Dedifferentiated amniotic fluid mesenchymal stem cell (primary cell): ENCODE data around the gene TSC22D2.

Source experiments
- DNase-seq: peaks from one replicate; pipeline ENCODE4 v3.0.0-alpha.2; 2016; ENCODE audit errors: extremely low spot score

Gene TSC22D2

DNA sequence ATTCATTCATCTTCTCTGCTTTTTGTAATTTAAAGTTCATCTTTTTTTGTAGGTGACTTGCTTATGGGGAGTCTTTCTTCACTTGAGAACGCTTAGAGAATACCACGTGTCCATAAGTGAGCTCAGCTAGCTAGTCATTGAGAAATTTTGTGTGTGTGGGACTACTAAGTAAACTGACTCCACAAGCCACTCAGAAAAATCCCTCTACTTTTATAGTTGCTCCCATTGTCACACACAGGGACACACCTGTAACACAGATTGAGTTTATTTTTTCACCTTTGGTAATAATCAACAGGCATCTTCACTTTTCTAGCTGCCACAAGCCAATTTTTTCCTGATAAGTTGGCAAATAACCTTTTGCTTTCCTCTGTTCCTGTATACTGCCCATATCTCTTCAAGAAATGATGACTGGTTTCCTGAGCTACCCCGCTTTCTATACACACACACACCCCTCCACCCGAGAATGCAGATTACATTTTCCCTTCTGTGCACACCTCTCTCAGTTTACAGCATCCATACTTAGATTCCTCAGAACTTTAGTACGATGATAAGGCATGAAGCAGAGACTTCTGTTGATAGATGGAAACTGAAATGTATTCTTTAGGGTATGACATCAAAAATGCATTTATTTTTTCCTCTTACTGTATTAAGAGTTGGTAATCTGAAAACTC is 4.6 kb downstream of the TSC22D2 start:
- DNase-seq, result peak; percentile 73

DNA sequence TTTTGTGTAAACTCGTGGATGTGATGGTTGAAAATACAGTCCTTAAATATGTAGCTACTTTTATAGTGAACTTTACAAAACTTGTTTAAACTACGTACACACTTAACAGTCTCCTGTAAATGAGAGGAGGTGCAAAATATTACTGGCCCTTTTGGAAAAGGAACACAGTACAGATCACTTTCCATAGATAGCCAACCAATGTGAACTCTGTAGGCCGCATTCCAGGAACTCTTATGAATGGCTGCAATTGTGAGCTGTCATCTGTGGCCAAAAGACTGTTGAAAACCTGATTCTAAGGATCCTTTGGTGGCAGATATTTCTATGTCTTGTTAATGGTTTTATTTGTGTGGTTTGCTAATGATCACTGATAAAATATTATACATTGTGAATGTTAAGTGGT is 6.2 kb downstream of the TSC22D2 start:
- no peak for DNase-seq

DNA sequence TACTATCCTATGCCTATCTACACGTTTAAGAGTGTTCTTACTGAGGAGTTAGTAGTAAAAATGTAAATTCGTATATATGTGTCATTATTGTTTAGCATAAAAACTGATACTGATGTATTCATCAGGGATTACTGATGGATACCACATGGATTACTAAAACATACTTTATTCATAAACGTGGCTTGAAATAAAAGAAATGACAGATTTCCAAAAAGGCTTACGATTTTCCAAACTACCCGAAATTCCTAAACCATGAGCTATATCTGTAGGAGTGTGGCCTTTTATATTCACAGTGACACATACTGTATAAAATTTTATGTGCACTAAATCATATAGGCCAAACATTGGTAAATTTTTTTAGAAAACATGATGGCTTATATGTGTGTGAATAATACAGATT is 6.9 kb downstream of the TSC22D2 start:
- peak; percentile 31 for DNase-seq

- DNase-seq, result no peak
Observed at GRCh38 chr3:150419076-150419868, 11.2 kb downstream of the TSC22D2 start.

DNA sequence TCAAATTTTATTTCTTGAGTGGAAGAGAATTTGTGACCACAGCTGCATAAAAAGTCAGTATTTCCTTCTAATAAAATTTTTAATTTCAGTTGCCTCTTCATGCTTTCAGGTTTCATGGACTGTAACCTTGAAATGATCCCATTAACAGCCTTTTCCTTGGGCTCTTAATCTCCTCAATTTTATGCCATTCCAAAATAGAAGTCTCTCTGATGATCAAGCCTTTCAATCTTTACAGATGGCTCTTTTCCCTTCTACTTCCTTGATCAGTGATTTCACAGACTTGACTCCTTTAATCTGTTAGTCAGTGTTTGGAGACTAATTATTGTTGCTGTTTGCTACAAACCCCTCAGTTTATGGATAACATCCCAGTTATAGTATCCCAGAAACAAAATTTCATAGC is 11.9 kb downstream of the TSC22D2 start:
- DNase-seq, result no peak

DNA sequence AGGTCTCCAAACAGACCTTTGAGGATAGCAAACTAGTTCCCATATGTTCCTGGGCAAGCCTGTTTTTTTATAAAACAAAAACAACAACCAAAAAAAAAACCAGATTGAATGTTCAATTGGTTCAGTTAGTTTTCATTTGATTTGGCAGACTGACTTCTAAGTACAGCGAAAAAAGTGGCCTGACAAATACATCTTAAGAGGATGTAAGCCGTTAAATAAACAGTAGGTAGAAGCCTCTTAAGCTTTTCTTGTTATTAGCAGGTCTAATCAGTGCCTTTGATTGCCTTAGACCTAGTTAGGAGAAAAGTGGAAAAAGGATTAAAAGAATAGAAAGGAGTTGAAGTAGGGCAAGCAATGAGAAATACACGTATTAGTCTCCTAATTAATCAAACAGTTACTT is 13.2 kb downstream of the TSC22D2 start:
- no peak for DNase-seq

DNA sequence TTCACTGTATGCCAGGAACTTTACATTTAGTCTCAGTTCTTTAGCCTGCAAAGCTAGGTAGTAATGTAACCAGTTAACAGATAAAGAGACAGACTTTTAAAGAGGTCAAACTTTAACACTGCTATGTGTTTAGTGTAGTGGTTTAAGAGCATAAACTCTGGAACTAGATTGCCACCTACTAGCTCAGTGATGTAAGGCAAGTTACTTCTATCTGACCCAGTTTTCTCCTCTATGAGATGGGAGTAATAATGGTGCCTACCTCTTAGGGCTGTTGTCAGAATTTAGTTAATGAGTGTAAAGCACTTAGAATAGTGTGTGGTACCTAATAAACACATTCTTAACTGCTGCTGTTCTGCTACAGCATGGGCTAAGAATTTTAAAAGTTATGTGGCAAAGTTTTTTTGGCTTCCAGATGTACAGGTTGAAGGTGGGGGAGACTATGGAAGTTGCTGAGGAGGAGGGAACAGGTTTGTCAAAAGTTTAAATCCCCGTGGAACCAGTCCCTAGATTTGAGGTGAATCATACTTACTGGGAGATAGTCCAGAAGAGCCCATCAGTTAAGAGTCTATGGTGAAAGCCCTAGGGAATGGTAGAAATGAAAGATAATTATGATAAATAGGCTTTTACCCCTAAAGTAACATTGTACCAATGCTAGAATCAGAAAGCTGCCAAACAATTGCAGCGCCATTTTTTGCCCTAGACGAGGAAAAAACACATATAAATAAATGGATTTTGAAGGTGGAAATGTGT is 13.9 kb downstream of the TSC22D2 start:
- DNase-seq, result no peak

GRCh38 chr3:150422907-150423306 is 14.8 kb downstream of the TSC22D2 start:
- no peak for DNase-seq

GRCh38 chr3:150423761-150424160 is 15.7 kb downstream of the TSC22D2 start:
- no peak for DNase-seq

GRCh38 chr3:150426292-150426691 is 18.2 kb downstream of the TSC22D2 start:
- DNase-seq, result no peak

DNA sequence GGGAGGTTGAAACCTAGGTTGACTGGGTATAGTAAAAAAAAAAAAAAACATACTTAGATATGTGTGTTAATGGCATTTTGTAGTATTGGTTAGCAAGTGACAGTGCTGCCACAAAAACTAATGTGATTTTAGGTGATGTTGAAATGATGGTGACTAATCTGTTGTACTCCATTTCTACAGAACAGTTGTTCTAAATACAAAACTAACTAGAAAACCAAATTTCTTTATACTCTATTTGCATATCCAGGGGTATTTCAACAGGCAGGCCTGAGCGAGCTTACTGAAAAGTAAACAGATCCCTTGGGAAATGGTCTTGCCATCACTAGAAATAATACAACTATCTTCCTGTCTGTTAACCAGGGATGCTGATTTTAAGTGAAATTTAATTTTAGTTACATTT is 20.5 kb downstream of the TSC22D2 start:
- DNase-seq, result no peak

GRCh38 chr3:150429767-150430671 is 21.9 kb downstream of the TSC22D2 start:
- DNase-seq, result no peak

DNA sequence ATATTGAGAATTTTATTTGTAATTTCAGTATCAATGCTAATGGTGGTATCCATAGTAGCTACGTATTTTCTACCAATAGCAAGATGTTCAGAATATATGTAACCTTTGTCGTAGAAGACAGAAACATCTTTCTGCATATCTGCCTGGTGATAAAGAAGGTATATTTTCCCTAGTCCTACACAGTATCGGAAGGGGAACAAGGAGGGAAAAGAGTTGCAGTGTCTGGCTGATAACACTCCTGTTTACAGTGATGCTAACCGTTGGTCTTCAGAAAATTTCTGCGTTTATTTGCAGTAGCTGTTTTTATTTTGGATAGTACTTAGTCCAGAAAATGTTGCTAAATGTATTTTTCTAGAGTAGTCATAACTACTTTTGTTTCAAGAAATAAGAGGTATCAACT is 25.2 kb downstream of the TSC22D2 start:
- DNase-seq, result no peak

- no peak for DNase-seq
Observed at GRCh38 chr3:150434234-150434633, 26.1 kb downstream of the TSC22D2 start.

- no peak for DNase-seq
Observed at GRCh38 chr3:150436161-150436560, 28.1 kb downstream of the TSC22D2 start.

- DNase-seq, result no peak
Observed at GRCh38 chr3:150439657-150440056, 31.6 kb downstream of the TSC22D2 start.

DNA sequence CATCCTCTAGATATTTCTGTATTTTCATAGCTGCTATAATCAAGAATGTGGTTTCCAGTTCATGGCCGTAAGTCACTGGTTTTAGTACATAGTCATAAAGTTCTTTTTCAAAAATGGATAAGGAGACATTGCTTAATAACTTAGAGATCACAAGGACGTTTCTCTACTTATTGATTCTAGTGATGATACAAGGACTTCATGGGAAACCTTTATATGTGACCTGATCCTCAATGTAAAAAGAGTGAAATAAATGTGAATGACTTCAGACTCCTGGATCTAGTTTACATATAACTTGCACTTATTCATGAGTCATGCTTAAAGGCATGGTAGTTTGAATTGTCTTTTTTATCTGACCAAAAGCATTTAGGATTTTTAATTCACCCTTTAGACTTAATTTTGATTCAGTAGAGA is 35.2 kb downstream of the TSC22D2 start:
- no peak for DNase-seq

DNA sequence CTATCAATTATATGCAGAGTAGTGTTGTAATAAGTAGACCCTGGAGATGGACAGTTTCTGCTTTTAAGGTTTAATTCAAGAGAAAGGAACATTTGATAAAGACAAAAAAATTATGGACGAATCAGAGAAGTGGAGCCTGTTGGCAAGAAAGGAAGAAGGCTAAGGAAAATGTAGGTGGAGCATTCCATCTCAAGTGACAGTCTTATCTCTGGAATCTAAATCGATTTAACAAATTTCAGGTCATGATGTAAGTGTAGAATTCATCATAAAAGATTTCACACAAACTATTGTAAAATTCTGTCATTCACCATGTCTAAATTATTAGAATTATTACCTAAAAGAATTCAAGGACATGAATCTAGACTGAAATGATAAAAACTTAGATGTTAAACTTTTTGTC is 36.3 kb downstream of the TSC22D2 start:
- no peak for DNase-seq

DNA sequence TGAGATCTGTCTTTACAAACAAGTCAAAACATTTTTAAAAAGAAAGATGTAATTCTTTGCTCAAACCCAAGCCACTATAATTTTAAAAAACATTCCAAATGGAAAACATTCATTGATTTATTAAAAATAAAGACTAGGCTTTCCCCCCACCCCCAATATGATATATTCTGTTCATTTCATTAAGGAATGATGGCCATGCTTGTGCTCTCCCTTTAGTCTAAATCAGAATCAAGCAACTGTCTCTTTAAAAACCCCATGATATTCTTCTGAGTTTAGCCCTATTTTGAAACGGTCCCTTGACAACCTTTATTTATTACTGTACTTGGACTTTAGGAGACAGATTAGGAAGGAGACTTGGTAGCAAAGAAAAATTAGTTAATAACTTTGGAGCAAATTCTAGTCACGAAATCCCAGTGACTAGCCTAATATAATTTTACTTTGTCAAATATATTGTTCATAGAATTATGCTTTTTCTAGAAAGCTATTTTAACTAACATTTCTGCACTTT is 38.4 kb downstream of the TSC22D2 start:
- no peak for DNase-seq

DNA sequence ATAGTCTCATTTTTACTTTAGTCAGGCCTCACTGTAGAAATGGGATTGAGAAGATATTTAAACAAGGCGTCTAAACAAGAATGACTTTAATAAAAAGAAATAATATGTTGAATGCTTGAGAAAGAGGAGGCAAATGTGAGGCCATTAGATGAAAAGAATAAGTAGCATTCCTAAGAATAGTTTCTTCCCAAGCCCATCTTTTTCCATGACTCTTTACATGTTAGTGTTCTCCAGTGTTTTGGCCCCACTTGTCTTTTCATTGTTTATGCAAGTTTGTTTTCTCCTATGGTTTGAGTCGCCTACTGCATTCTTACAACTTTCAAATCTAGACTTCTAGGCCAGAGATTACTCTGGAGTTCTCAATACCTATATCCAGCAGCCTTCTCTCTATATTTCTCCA is 39.0 kb downstream of the TSC22D2 start:
- DNase-seq, result no peak

DNA sequence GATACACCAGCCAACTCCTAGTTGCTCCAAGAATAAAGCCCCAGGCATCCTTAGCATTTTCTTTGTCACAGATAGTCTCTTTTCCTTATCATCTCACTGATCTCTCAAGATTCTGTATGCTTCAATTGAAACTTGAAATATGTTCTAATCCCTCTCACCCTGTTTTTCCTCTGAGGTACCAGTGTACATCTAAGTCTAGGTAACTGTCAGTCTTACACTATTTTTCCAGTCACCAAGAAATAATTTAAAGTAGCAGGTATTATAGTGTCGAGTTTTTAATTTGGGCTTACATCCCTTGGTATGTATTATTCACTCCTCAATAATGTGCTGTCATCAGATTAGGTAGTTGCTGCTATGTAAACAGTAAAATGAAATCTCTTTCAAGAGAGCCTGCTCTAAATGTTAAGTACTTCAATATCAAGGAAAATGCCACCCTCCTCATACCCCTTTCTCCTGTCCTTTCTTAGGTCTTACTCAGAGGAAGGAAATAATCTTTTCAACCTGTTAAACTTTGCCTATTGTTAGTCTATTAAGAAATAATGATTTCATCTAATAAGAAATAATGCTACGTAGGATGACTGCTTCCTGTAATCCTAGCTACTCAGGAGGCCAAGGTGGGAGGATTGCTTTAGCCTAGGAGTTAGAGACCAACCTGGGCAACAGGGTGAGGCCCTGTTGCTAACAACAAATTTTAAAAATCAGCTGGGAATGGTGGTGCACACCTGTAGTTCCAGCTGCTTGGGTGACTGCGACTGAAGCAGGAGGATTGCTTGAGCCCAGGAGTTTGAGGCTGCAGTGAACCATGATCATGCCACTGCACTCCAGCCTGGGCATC is 39.8 kb downstream of the TSC22D2 start:
- DNase-seq, result no peak
